Femur (tissue), 1 donor: ENCODE data around the gene EFCAB9.
"Not testable (repeated sequence)": the region's sequence is repeated elsewhere in the genome, so short reads cannot be mapped to it uniquely, and the experiment has no call there.

Source experiments
- DNase-seq: peaks from one replicate; pipeline ENCODE4 v3.0.0-alpha.2; 2017

The EFCAB9 gene

GRCh38 chr5:172193872-172194271 is at the start of gene EFCAB9:
TSS of gene EFCAB9 (plus strand) at chr5:172194172. CDS start at chr5:172194173, 1 bp downstream.
- no peak for DNase-seq

GRCh38 chr5:172144291-172144815 is 49.6 kb upstream of the EFCAB9 start:
- DNase-seq: peak; percentile 66

GRCh38 chr5:172144931-172145869 is 48.8 kb upstream of the EFCAB9 start:
- no peak for DNase-seq

GRCh38 chr5:172145870-172146747 is 47.9 kb upstream of the EFCAB9 start:
- DNase-seq: no peak

GRCh38 chr5:172146748-172147092 is 47.3 kb upstream of the EFCAB9 start:
- no peak for DNase-seq

GRCh38 chr5:172147857-172148256 is 46.1 kb upstream of the EFCAB9 start:
- no peak for DNase-seq

- DNase-seq: no peak
These were observed 45.6 kb upstream of the EFCAB9 start for GRCh38 chr5:172148381-172148780.

- no peak for DNase-seq
These were observed 44.9 kb upstream of the EFCAB9 start for GRCh38 chr5:172149073-172149472.

- DNase-seq: not testable (repeated sequence)
These were observed 44.5 kb upstream of the EFCAB9 start for GRCh38 chr5:172149481-172149880.

- peak; percentile 70 for DNase-seq
These were observed 43.2 kb upstream of the EFCAB9 start for GRCh38 chr5:172150514-172151425.

- DNase-seq: no peak
These were observed 42.2 kb upstream of the EFCAB9 start for GRCh38 chr5:172151661-172152210.

GRCh38 chr5:172153695-172154094 is 40.3 kb upstream of the EFCAB9 start:
- DNase-seq: no peak

GRCh38 chr5:172155101-172155500 is 38.9 kb upstream of the EFCAB9 start:
- not testable (repeated sequence) for DNase-seq

GRCh38 chr5:172156541-172156994 is 37.4 kb upstream of the EFCAB9 start:
- peak; percentile 46 for DNase-seq

- no peak for DNase-seq
These were observed 35.0 kb upstream of the EFCAB9 start for GRCh38 chr5:172159016-172159415.

GRCh38 chr5:172160506-172160905 is 33.5 kb upstream of the EFCAB9 start:
- DNase-seq: no peak

GRCh38 chr5:172162323-172162986 is 31.5 kb upstream of the EFCAB9 start:
- peak; percentile 66 for DNase-seq

- DNase-seq: no peak
These were observed 31.0 kb upstream of the EFCAB9 start for GRCh38 chr5:172162987-172163343.

- DNase-seq: peak; percentile 72
These were observed 30.6 kb upstream of the EFCAB9 start for GRCh38 chr5:172163346-172163745.

- DNase-seq: peak; percentile 84
These were observed 29.2 kb upstream of the EFCAB9 start for GRCh38 chr5:172164769-172165212.

- DNase-seq: no peak
These were observed 28.5 kb upstream of the EFCAB9 start for GRCh38 chr5:172165465-172165864.
